ENCODE results near the gene HBS1L.

DNA sequence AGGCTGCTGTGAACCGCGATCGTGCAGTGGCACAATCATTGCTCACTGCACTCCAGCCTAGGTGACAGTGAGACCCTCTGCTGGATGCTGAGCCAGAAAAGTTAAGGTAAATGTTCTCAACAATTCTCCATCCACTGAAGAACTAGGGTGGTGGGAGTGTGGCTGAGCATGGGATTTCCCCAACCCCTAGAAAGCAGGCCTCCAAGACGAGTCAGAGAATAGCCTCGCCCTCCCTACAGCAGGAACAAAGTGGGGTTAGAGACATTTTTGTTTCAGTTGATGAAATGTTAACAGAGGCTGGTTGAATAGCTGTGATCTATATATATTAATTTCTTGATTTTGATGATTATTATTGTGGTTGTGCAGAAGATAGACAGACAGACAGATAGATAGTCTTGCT, 98.6 kb downstream of the HBS1L start:
- TF ChIP-seq YY1 (IDR thresholded peaks at IDR 0.05; ENCODE audit: insufficient read depth, insufficient read length) (no peak), ZNF274 (IDR thresholded peaks at IDR 0.05; ENCODE audit: low read depth, low read length) (no peak), SUZ12 (IDR thresholded peaks at IDR 0.05; ENCODE audit: extremely low read depth, insufficient read depth, insufficient read length) (no peak)
